ENCODE results near the gene PLCB1. TPM values are rescaled to one million over a fixed set of nuclear protein-coding genes. Genes with fewer than 3 reads are reported as not detected.

Gene PLCB1
- total RNA-seq, 1 experiment from 2014 or later, result not detected

DNA sequence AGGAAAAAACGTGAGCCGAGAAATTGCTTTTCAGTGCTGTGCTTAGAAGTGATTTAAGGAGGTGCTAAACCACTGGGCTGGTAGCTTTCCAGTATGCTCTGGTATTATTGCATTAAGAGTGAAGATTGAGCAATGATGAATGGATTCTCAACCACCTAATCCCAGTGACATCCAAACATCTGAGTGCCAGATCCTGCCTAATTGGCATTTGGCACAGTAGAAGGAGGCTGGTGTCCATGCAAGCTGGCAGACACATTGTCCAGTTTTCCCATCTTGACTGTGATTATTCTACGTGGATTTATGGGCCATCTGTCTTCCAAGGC lies 538.8 kb downstream of the PLCB1 start:
- Histone ChIP-seq H3K4me1 (replicated peaks; ENCODE audit: insufficient read depth) (no peaks in the 10 kb centered on the region), H3K36me3 (ENCODE audit: low read depth) (no peaks in the 10 kb centered on the region), H3K4me3 (no peak overlapping the region), H3K9me3 (ENCODE audit: insufficient read depth, low read depth) (no peaks in the 10 kb centered on the region), H3F3A (ENCODE audit: insufficient read depth, low read depth) (no peaks in the 10 kb centered on the region), H3K9me2 (ENCODE audit: insufficient read depth) (no peaks in the 10 kb centered on the region), H2AFZ (no peak overlapping the region), H4K20me1 (ENCODE audit: insufficient read depth) (no peaks in the 10 kb centered on the region), H3K4me2 (no peak overlapping the region), H3K27me3 (ENCODE audit: insufficient read depth, low read depth) (0 out of 2 replicates have a peak, but pooled peaks cover 4% of the 10 kb centered on the region), H3K27ac (no peak overlapping the region), H3K79me2 (ENCODE audit: low read depth) (no peaks in the 10 kb centered on the region)
- POLR2A ChIA-PET (ENCODE audit: unreplicated experiment), result no interaction called here
- BruUV-seq (replicated peaks), result no TSS peak
- no peak for DNase-seq
- intact Hi-C loops (cut with micrococcal nuclease; ENCODE audit: unreplicated experiment), result no loop called here
- TF ChIP-seq EZH2 (IDR thresholded peaks at IDR 0.05; ENCODE audit: low read depth), result no peak
- TF ChIP-seq, protein P1, sequence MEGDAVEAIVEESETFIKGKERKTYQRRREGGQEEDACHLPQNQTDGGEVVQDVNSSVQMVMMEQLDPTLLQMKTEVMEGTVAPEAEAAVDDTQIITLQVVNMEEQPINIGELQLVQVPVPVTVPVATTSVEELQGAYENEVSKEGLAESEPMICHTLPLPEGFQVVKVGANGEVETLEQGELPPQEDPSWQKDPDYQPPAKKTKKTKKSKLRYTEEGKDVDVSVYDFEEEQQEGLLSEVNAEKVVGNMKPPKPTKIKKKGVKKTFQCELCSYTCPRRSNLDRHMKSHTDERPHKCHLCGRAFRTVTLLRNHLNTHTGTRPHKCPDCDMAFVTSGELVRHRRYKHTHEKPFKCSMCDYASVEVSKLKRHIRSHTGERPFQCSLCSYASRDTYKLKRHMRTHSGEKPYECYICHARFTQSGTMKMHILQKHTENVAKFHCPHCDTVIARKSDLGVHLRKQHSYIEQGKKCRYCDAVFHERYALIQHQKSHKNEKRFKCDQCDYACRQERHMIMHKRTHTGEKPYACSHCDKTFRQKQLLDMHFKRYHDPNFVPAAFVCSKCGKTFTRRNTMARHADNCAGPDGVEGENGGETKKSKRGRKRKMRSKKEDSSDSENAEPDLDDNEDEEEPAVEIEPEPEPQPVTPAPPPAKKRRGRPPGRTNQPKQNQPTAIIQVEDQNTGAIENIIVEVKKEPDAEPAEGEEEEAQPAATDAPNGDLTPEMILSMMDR (conservative IDR thresholded peaks at IDR 0.05), result no peak
- CTCF ChIA-PET, result no interaction called here

DNA sequence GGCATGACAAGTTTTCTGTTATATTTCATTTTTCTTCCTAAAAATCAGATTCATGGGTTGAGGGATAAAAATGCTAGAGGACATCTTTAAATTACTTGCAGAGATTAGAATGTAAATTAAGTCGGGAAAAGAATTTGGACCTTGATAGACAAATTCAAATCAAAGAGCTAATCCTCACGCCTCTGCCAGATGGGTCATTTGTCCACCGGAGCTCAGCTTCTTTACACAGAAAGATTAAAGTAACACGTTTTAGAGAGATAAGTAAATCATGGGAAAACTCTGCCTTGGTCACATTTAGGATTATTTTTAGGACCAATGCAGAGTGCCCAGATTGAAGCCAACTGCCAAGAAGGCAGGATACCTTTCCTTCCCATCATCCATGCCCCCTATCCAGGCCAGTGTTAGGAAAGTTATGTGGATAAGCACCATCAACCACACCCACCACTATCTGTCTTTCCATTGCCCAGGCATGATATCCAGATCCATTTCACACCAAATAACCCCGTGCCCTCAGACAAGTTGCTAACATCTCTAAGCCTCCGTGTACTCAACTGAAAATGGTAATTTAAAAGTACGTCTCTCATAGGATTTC lies 539.4 kb downstream of the PLCB1 start:
- Histone ChIP-seq H3K9me3 (ENCODE audit: insufficient read depth, low read depth) (no peaks in the 10 kb centered on the region), H3K27ac (no peak overlapping the region), H3K4me1 (replicated peaks; ENCODE audit: insufficient read depth) (no peaks in the 10 kb centered on the region), H3F3A (ENCODE audit: insufficient read depth, low read depth) (no peaks in the 10 kb centered on the region), H3K4me3 (no peak overlapping the region), H4K20me1 (ENCODE audit: insufficient read depth) (no peaks in the 10 kb centered on the region), H3K9me2 (ENCODE audit: insufficient read depth) (no peaks in the 10 kb centered on the region), H3K4me2 (no peak overlapping the region), H3K27me3 (ENCODE audit: insufficient read depth, low read depth) (0 out of 2 replicates have a peak, but pooled peaks cover 4% of the 10 kb centered on the region), H3K79me2 (ENCODE audit: low read depth) (no peaks in the 10 kb centered on the region), H2AFZ (no peak overlapping the region), H3K36me3 (ENCODE audit: low read depth) (no peaks in the 10 kb centered on the region)
- intact Hi-C loops (cut with micrococcal nuclease; ENCODE audit: unreplicated experiment), result no loop called here
- no TSS peak for BruUV-seq (replicated peaks)
- POLR2A ChIA-PET (ENCODE audit: unreplicated experiment), result no interaction called here
- no peak for TF ChIP-seq EZH2 (IDR thresholded peaks at IDR 0.05; ENCODE audit: low read depth)
- TF ChIP-seq, protein P1 (conservative IDR thresholded peaks at IDR 0.05), result no peak
- DNase-seq, result no peak
- CTCF ChIA-PET, result no interaction called here

DNA sequence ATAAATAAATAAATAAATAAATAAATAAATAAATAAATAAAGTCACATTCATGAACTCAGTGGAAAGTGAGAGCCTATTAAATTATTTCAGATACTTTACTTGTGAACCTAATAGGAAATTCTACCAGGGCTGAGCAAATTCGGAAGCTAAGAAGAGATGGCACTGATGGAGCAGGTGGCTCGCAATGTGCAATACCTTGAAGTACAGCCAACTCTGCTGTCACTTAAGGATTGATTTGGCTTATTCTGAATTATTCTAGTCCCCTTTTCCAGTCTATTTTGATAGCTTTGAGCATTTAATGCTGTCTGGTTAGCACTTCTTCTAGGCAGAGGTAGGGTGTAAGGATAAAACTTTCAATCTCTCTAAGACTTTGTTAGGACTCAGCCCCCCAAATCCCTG lies 541.0 kb downstream of the PLCB1 start:
- Histone ChIP-seq H3K79me2 (ENCODE audit: low read depth) (no peaks in the 10 kb centered on the region), H2AFZ (no peak overlapping the region), H3K4me2 (no peak overlapping the region), H3K9me2 (ENCODE audit: insufficient read depth) (no peaks in the 10 kb centered on the region), H3K36me3 (ENCODE audit: low read depth) (no peaks in the 10 kb centered on the region), H3K4me1 (replicated peaks; ENCODE audit: insufficient read depth) (no peaks in the 10 kb centered on the region), H3K9me3 (ENCODE audit: insufficient read depth, low read depth) (no peaks in the 10 kb centered on the region), H4K20me1 (ENCODE audit: insufficient read depth) (no peaks in the 10 kb centered on the region), H3K27ac (no peak overlapping the region), H3F3A (ENCODE audit: insufficient read depth, low read depth) (no peaks in the 10 kb centered on the region), H3K27me3 (ENCODE audit: insufficient read depth, low read depth) (peaks cover 14% of the 10 kb centered on the region; the same call in 1 of the 2 replicates), H3K4me3 (no peak overlapping the region)
- ChIA-PET CTCF (no interaction called here), POLR2A (ENCODE audit: unreplicated experiment) (no interaction called here)
- TF ChIP-seq EZH2 (IDR thresholded peaks at IDR 0.05; ENCODE audit: low read depth), result no peak
- TF ChIP-seq, protein P1 (conservative IDR thresholded peaks at IDR 0.05), result no peak
- no TSS peak for BruUV-seq (replicated peaks)
- DNase-seq, result no peak
- intact Hi-C loops (cut with micrococcal nuclease; ENCODE audit: unreplicated experiment), result no loop called here

Measured in PC-9 (cell line).